ENCODE data around the gene PLXNC1. TPM values are rescaled to one million over a fixed set of nuclear protein-coding genes. Genes with fewer than 3 reads are reported as not detected.
A peak's percentile ranks its signal among the peaks of the same experiment; 100 is the strongest.

The PLXNC1 gene
- total RNA-seq, 1 experiment from 2014 or later = not detected

DNA sequence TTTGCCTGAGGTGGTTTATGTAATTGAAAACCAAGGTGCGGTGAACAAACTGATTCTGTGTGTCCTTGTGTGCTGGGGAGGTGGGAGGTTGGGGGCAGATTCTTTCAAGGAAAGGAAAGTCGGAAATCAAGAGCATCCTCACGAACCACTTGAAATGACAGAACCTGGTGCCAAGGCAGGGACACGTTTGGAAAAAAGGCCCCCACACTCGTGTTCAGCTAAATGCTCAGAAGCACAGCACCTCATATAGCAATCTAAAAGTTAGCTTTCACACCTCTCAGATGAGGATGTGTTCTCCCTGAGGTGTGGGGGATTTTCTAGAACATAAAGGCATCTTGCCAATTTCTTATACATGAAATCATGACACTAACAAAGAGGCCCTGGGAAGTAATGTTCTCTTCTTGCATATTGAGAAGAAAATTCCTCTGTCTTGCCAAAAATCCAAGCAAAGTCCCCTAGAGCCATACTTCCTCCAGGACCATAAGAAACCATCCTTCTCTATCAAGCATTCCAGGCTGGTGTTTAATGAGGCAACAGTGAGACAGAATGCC lies 119.6 kb downstream of the PLXNC1 start:
- in situ Hi-C loops (cut with HindIII; ENCODE audit: low sequenced_read_pairs) = no loop called here
- no peak for DNase-seq (ENCODE audit: low spot score)

DNA sequence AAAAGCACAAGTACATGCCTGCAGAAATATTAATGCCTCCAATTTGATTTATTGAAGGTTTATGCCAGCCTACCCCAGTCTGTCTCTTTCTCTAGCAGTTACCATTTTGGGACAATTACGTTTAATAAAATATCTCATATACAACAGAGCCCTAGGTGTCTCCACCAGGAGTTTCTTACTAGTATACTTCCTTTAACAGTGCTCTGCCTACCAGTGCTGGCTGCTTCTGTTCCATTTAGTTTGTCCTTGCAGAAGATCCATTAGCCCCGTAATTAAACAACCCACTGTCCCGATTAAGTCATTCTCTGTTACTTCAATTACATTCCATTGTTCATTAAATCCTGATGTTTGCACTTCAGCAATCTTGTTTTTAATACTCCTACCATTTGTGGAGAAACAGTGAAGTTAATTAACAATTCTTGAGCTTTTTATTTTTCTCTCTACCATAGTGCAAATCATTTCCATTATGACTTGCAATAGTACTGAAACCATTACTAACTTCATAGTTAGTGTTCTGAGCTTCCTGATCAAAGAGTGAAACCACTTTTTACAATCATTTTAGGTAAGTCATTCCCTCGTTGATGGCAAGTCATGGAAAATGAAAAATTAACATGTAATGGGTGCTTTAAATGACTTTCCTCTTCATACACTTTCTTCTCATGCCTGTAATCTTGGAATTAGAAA lies 121.1 kb downstream of the PLXNC1 start:
- no peak for DNase-seq (ENCODE audit: low spot score)
- in situ Hi-C loops (cut with HindIII; ENCODE audit: low sequenced_read_pairs) = no loop called here

DNA sequence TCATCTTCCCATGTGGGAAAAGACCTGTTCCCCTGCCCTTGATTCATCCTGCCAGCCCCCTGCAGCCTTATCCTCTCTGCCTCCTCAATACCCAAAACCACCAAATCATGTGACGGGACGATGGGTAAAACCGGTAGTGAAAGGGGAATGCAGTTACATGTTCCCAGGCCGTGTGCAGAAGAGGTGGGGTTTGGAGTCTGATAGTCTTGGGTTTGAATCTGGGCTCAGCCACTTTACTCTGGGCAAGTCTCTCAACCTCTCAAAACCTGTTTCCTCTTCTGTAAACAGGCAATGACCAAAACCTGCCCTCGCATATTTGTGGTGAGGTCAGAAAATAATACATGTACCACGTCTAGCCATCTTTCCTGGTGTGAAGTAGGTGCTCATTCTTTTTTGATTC lies 123.0 kb downstream of the PLXNC1 start:
- in situ Hi-C loops (cut with HindIII; ENCODE audit: low sequenced_read_pairs) = no loop called here
- no peak for DNase-seq (ENCODE audit: low spot score)

DNA sequence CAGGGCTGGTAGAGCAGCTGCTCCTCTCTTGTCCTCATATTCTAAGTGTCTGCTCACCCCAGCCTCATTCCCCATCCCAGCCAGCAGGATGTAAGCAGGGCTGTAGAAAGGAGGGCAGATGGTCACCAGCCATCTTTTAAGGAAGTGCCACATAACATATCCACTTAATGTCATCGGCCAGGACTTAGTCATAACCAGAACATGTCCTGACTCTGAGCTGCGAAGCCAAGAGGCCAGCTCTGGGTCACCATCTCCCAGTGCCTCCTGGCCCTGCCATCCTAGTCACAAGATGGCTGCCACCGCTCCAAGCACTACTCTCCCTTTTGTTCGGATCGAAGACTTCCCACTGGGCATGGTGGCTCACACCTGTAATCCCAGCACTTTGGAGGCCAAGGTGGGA lies 123.9 kb downstream of the PLXNC1 start:
- in situ Hi-C loops (cut with HindIII; ENCODE audit: low sequenced_read_pairs) = no loop called here
- no peak for DNase-seq (ENCODE audit: low spot score)

DNA sequence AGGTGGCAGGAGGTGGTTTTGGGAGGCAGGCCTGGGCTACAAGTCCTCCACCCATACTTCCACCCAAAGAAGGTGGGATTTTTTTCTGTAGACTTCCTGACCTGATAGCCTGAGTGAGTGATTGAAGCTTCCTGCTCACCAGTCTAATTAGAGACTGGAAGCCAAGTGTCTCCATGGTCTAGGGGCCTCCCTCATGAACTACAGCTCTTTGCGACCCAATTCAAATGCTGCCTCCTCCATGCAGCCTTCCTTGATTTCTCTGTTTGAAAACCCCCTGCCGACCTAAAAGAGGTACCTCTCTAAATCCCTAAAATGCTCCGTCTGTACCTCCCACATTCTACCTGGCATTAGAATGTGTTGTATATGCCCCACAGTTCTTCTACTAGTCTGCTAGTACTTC lies 124.9 kb downstream of the PLXNC1 start:
- in situ Hi-C loops (cut with HindIII; ENCODE audit: low sequenced_read_pairs) = no loop called here
- no peak for DNase-seq (ENCODE audit: low spot score)

DNA sequence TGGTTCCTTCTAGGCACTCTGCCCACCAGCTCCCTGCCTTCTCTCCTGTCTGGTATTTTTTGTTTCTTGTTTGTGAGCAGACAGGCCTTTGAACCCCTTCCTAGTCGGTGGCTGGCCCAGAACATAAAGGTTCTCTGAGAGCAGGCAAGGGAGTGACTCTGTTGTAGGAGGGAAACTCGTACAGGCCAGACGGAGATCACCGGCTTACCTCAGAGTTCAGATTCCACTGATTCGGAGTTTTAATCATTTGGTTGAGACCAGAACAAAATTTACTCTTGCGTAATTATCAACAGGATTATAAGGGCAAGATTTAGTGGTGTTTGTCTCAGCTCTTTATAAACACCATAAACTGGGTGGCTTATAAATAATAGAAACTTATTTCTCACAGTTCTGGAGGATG lies 128.3 kb downstream of the PLXNC1 start:
- in situ Hi-C loops (cut with HindIII; ENCODE audit: low sequenced_read_pairs) = no loop called here
- no peak for DNase-seq (ENCODE audit: low spot score)

DNA sequence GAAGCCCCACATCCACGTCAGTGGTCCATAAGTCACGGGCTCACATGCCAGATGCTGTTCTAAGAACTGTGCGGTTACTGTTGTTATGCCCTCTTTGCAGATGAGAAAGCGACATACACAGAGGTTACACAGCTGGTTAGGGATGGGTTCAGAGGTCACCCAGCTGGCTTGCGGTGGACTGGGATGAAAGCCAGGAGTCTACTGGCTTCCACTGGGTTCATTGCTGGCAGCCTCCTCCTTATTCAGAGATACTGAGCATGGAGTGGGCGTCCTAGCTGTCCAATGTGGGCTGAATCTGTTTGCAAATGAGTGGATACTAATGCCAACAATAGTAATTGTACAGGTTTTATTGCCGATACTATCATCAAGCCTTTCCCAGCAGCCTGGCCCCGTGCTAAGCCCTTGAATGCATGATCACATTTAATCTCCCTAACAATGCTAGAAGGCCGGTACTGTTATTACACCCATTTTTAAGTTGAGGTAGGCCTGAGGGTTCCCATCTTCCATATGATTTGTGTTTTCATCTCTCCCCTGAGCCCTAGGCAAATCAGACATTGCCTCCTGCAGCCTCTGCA lies 129.1 kb downstream of the PLXNC1 start:
- no peak for DNase-seq (ENCODE audit: low spot score)
- in situ Hi-C loops (cut with HindIII; ENCODE audit: low sequenced_read_pairs) = no loop called here

DNA sequence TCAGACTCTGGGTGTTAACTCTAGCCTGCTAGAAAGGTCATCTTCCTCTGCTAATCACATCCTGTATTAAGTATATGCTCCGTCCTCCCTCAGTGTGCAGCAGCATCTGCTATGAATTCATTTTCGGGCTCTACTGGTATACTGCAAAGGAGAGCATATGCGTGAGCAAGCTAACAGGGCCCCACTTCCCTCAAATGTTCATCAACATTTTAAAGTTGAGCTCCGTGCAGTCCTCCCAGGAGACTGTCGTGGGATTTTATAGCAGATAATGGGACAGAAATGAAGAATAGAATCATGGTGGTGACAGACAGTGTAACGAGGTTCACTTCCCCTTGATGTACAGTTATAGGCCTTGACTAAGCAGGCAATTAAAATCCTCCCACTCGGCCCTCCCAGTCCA lies 131.7 kb downstream of the PLXNC1 start:
- no peak for DNase-seq (ENCODE audit: low spot score)
- in situ Hi-C loops (cut with HindIII; ENCODE audit: low sequenced_read_pairs) = no loop called here

DNA sequence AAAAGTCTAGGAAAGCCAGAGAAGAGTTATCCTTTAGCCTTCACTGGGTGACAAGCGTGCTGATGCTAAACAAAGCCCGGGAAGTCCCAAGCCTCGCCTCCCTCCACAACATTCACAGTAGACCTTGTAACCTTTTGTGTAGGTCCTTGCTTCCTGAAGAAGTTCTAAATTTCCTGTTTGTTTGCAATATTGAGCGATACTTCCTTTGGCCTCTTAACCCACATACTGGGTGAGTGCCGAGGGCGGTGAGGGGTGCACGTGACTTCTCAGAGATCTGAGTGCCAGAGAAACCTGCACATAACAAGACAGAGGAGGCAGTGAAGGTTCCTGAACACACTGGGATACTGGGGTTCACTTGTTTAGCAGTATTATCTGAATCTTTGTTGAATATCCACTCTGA lies 134.3 kb downstream of the PLXNC1 start:
- in situ Hi-C loops (cut with HindIII; ENCODE audit: low sequenced_read_pairs) = no loop called here
- no peak for DNase-seq (ENCODE audit: low spot score)

DNA sequence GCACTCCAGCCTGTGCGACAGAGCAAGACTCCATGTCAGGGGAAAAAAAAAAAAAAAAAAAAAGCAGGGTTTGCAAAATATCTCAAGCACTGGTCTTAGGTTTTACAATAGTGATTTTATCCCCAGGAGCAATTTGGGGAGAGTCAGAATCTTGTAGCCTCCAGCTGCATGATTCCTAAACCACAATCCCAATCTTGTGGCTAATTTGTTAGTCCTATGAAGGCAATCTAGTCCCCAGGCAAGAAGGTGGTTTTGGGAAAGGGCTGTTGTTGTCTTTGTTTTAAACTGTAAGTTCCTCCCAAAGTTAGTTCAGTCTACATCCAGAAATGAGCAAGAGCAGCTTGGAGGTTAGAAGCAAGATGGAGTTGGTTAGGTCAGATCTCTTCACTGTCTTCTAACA lies 135.7 kb downstream of the PLXNC1 start:
- in situ Hi-C loops (cut with HindIII; ENCODE audit: low sequenced_read_pairs) = no loop called here
- no peak for DNase-seq (ENCODE audit: low spot score)

DNA sequence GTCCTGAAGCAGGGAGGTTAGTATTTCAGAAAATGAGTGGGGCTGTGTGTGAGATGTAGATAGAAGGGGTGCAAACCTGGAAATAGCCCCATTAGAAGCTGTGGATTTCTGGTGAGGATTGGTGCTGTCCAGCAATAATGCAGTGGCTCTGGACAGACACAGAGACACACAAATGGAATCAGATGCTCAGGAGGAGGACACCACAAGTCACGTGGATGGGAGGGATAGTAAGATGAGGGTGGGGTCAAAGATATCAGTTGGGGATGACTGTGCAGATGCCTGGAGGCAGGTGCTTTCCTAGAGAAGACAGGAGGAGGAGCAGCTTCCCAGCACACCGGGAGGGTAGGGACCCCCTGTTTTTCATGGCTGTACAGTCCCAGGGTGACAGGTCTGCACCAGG lies 136.5 kb downstream of the PLXNC1 start:
- no peak for DNase-seq (ENCODE audit: low spot score)
- in situ Hi-C loops (cut with HindIII; ENCODE audit: low sequenced_read_pairs) = no loop called here

DNA sequence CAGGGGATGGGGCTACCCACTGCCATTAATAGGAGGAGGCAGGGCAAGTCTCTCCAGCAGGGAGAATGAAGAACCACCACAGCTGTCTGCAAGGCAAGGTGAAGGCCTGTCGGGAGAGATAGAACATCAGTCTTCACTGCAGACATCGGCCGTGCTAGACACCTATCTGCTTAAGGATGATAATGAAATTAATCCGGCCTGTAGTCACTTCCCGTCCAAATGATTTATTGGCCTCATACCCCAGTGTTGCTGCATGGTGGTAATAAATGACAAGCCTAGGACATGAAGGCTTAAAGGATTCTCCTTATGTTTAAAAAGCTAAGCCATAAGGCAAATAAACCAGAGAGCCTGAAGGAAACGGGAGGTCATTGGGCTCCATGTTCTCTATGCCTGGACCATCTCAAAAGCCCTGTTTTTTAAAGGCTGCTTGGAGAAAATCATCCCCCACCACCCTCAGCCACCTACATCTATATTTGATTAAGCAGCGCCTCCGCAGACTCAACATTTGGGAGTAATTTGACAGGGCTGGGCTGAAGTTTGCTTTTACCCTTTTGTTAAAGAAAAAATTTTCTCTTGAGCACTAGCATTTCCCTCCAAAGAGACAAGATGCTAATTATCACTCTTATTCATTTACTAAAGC lies 137.7 kb downstream of the PLXNC1 start:
- in situ Hi-C loops (cut with HindIII; ENCODE audit: low sequenced_read_pairs) = no loop called here
- DNase-seq (ENCODE audit: low spot score) = no peak

DNA sequence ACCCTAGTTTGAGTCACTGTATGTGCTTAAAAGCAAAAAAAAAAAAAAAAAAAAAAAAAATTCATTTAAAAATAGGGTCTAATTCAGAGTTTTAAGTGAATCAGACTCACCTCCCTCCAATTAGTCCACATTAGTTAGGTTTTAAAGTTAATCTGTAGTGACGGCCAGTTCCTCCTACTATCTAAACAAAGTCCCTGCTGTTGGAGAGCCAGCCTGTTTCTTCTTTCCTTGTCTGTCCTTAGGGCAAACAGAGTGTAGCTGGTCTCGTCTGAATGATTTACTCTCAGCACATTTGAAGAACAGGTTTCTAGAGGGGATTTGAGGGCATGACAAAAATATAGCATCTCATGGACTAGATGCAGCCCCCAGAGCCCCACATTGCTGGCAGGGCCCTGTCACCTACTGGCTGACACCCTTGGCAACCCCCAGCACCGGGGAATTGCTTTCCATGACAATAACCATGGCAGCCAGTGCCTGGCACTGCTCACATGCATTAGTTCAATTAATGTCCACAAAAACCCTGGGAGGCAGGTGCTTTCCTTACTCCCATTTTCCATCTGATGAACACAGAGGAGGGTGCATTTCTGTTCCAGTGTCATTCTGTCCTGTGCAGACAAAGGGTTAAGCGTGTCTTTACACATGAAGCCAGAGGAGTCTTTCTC lies 138.3 kb downstream of the PLXNC1 start:
- in situ Hi-C loops (cut with HindIII; ENCODE audit: low sequenced_read_pairs) = no loop called here

DNA sequence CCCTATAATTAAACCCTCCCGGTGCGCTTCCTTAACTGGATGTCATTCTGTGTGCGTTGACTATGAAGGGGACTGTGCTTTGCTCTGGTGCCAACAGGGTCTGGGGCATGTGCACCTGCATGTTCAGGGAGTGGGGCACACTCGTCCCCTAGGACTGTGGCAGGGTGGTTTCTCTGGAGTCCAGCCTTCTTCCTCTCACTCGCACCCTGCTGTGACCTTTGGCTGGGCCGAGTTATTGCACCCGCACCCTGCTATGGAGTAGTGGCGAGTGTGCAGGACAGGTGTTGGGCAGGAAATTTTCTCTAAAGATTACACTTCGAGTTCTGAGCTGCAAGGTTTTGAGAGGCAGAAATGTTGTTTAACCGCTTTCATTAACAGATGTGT lies 138.9 kb downstream of the PLXNC1 start:
- in situ Hi-C loops (cut with HindIII; ENCODE audit: low sequenced_read_pairs) = no loop called here
- no peak for DNase-seq (ENCODE audit: low spot score)

More for the DNA sequence above, 138.3 kb downstream of the PLXNC1 start:
- DNase-seq (ENCODE audit: low spot score) = no peak

DNA sequence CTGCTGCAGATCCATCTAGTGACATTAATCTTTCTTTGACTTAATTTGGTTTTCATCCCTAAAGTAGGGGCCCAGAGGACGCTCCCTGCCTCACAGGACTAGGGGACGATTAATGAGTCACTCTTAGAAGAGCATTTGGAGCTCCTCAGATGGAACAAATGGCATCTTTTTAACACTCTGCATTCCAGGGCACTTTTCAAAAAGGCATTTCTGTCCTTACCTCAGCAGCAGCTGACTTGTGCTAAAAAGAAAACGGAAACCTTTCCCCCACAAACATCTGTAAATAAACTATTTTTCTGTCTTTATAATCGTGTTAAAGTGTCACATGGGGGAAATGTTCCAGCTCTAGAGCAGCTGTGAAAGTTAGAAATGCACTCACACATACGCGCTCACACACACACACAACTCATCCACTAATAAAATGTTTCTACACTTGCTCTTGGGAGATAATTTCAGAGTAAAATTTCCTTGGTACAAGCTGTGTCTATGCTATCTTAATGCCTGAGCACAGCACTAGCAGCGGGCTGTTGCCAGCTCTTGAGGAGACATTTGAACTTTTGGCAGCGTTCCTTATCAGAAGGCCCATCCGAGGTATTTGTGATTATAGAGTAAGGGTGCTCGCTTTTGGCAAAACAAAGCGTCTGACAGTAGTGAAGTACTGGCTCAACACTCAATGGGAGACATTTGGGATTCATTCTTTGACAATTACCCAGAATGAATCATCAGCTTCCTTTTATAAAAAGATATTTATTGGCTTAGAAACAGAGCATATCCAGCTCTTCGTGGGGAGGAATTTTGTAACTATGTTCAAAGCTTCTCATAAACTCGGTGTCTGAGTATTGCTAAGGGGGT lies 141.3 kb downstream of the PLXNC1 start:
- peak; percentile 36 for DNase-seq (ENCODE audit: low spot score)
- in situ Hi-C loops (cut with HindIII; ENCODE audit: low sequenced_read_pairs) = no loop called here

DNA sequence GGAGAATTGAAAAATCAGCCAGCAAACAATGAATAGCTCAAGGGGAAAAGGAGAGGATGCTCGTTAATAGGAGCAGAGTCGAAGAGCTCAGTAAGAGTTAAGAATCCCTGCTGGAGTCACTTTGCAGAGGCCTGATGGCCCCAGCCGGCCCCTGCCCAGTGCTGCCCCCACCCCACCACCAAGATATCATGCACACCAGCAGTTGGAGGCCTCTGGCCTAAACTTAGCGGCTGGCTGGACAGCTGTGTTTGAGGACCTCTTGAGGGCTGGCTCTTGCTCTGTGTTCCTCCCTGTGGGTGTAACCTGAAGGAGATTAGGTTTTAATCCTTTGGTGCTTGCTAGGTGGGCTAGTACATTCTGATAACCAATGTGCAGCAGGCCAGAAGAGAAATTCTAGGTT lies 142.0 kb downstream of the PLXNC1 start:
- in situ Hi-C loops (cut with HindIII; ENCODE audit: low sequenced_read_pairs) = no loop called here
- DNase-seq (ENCODE audit: low spot score) = no peak

DNA sequence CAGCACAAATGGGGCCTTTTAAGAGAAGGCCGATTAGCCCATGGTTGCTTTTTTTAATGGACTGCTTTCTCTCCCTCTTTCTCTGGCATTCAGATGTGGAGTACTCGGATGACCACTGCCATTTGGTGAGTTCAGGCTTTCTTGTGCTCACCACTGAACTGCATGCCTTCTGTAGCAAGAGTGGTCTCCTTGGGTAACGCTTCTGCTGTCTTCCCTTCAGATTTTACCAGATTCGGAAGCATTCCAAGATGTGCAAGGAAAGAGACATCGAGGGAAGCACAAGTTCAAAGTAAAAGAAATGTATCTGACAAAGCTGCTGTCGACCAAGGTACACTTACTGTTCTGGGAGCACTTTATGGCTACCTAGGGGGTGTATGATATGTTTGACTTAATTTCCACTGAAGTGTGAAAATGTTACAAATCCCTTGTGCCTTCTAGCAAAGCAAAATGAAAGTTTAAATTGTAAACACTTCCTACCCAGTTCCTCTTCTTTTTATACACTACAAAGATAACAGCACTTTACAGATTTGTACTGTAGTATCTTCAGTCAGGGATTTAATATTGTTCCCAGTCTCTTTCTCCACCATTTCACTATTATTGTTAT lies 148.8 kb downstream of the PLXNC1 start:
- DNase-seq (ENCODE audit: low spot score) = no peak
- in situ Hi-C loops (cut with HindIII; ENCODE audit: low sequenced_read_pairs) = no loop called here

DNA sequence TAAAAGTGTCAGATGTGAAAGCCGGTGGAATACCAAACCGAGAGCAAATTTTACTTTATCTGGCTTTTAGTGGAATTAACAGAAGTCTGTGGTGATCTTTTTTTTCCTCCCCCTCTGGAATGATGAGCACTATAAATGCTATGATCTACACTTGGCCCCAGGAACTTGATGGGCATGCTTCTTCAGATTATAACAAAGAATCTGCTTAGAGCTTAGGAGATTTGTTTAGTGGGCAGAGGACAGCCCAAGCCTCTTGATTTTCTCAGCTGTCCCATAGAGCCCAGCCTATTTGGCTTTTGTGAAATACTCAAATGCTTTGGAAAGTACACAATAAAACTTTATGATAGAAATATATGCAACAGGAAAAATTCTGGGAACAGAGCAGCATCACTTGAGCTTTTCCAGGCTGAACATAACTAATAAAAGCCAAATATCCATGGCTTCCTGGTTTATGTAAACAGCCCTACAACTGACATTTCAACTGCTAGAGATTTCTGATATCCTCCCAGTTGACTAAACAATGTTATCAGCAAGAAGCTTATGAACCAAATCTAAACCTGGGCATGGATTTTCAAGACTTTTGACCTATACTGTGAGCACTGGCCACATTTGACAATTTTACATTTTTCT lies 149.6 kb downstream of the PLXNC1 start:
- in situ Hi-C loops (cut with HindIII; ENCODE audit: low sequenced_read_pairs) = no loop called here
- no peak for DNase-seq (ENCODE audit: low spot score)

Measured in G401 (cell line).